ENCODE data around the gene CTNND2.

CTNND2 gene

DNA sequence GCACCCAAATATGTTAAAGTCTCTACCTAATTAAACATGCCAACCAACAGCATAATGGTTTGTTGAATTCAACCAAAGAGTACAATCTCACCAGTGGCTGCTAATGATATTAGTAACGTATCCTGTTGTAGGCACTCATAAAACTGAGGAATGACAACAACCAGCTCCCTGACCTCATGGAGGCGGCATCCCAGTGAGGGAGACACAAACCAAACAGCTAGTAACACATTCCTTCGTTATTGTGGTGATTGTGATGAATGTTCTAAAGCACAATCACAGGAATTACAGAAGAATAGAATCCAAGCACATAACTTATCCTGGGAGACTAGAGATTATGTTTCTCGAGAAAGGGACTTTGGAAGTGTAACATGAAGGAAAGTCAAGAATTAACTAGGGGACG, 224.6 kb downstream of the CTNND2 start:
- 58% methylated on average over 4 of the region's 5 CpGs for WGBS

DNA sequence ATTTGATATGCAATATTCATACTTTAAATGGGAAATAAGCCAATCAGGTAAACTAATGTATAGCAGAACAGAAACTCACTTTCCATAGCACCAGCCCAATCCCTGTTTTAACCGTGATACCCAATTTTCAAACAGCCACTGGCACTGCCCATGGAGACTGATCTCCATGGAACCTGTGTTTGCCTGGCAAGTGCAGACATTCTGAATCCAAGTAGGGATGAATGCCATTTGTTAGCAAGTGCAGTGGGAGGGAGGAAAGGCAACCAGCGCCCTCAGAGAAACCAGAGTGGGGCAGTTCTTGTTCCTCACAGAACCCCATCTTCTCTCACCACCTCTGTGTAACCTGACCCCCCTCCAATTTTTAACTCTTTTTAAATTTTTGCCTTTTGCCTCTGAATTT, 229.1 kb downstream of the CTNND2 start:
- no peak overlapping the region for H2BK15ac ChIP-seq (ENCODE audit: low read depth, poor library complexity, severe bottlenecking)
- H3K79me1 ChIP-seq (replicated peaks; ENCODE audit: low read length, poor library complexity, severe bottlenecking) = no peaks in the 10 kb centered on the region
- peaks cover 8% of the 10 kb centered on the region for H3K9me3 ChIP-seq (ENCODE audit: control insufficient read depth, low read length)
- no peak overlapping the region for H4K8ac ChIP-seq (ENCODE audit: low read length)
- no peak overlapping the region for H3K4ac ChIP-seq (ENCODE audit: low read depth in 1 of 2, low read length in 2 of 2)
- no peak for DNase-seq
- no peak overlapping the region for H2AFZ ChIP-seq (ENCODE audit: low read depth, low read length)
- no peak overlapping the region for H3K4me2 ChIP-seq (ENCODE audit: low read length, poor library complexity, severe bottlenecking)
- no peak overlapping the region for H3K14ac ChIP-seq (ENCODE audit: low read length in 2 of 2)
- WGBS = 63% methylated on average over 2 of the region's 2 CpGs
- H3K9ac ChIP-seq (ENCODE audit: low read length) = no peak overlapping the region
- no peak overlapping the region for H2BK5ac ChIP-seq (ENCODE audit: low read depth, low read length, poor library complexity, severe bottlenecking)
- H3K4me3 ChIP-seq (ENCODE audit: insufficient read depth in 1 of 2, low read depth in 1 of 2, low read length in 2 of 2) = no peak overlapping the region
- no peaks in the 10 kb centered on the region for H3K27me3 ChIP-seq (ENCODE audit: control insufficient read depth in 1 of 2, insufficient read depth in 1 of 2, low read length in 2 of 2)
- H3K23ac ChIP-seq (ENCODE audit: low read length in 2 of 2) = no peak overlapping the region
- no peaks in the 10 kb centered on the region for H3K4me1 ChIP-seq (ENCODE audit: control insufficient read depth, insufficient read depth, low read depth, low read length)
- no peak overlapping the region for H4K91ac ChIP-seq (ENCODE audit: low read length)
- no peaks in the 10 kb centered on the region for H3K36me3 ChIP-seq (ENCODE audit: control insufficient read depth in 1 of 2, insufficient read depth in 2 of 2, low read depth in 1 of 2, low read length in 2 of 2)
- H2BK12ac ChIP-seq (ENCODE audit: low read length in 2 of 2) = no peak overlapping the region
- no peak overlapping the region for H3K18ac ChIP-seq (ENCODE audit: low read depth in 1 of 2, low read length in 2 of 2)
- H2BK120ac ChIP-seq (ENCODE audit: low read depth, low read length) = no peak overlapping the region
- H3K27ac ChIP-seq (ENCODE audit: low read length, poor library complexity, severe bottlenecking) = no peak overlapping the region
- no peak overlapping the region for H2AK5ac ChIP-seq (ENCODE audit: low read length, severe bottlenecking)

More for the DNA sequence above, 224.6 kb downstream of the CTNND2 start:
- Histone ChIP-seq H3K27ac (ENCODE audit: low read length, poor library complexity, severe bottlenecking) (no peak overlapping the region), H3K4me2 (ENCODE audit: low read length, poor library complexity, severe bottlenecking) (no peak overlapping the region), H3K14ac (ENCODE audit: low read length in 2 of 2) (no peak overlapping the region), H2BK12ac (ENCODE audit: low read length in 2 of 2) (no peak overlapping the region), H3K4ac (ENCODE audit: low read depth in 1 of 2, low read length in 2 of 2) (no peak overlapping the region), H3K9me3 (ENCODE audit: control insufficient read depth, low read length) (peaks cover 5% of the 10 kb centered on the region), H2BK120ac (ENCODE audit: low read depth, low read length) (no peak overlapping the region), H2BK5ac (ENCODE audit: low read depth, low read length, poor library complexity, severe bottlenecking) (no peak overlapping the region), H2AFZ (ENCODE audit: low read depth, low read length) (no peak overlapping the region), H2BK15ac (ENCODE audit: low read depth, poor library complexity, severe bottlenecking) (no peak overlapping the region), H3K4me3 (ENCODE audit: insufficient read depth in 1 of 2, low read depth in 1 of 2, low read length in 2 of 2) (no peak overlapping the region), H3K27me3 (ENCODE audit: control insufficient read depth in 1 of 2, insufficient read depth in 1 of 2, low read length in 2 of 2) (no peaks in the 10 kb centered on the region), H2AK5ac (ENCODE audit: low read length, severe bottlenecking) (no peak overlapping the region), H3K4me1 (ENCODE audit: control insufficient read depth, insufficient read depth, low read depth, low read length) (no peaks in the 10 kb centered on the region), H3K23ac (ENCODE audit: low read length in 2 of 2) (no peak overlapping the region), H3K79me1 (replicated peaks; ENCODE audit: low read length, poor library complexity, severe bottlenecking) (no peaks in the 10 kb centered on the region), H3K36me3 (ENCODE audit: control insufficient read depth in 1 of 2, insufficient read depth in 2 of 2, low read depth in 1 of 2, low read length in 2 of 2) (no peaks in the 10 kb centered on the region), H3K18ac (ENCODE audit: low read depth in 1 of 2, low read length in 2 of 2) (no peak overlapping the region), H4K8ac (ENCODE audit: low read length) (no peak overlapping the region), H4K91ac (ENCODE audit: low read length) (no peak overlapping the region), H3K9ac (ENCODE audit: low read length) (no peak overlapping the region)
- no peak for DNase-seq

DNA sequence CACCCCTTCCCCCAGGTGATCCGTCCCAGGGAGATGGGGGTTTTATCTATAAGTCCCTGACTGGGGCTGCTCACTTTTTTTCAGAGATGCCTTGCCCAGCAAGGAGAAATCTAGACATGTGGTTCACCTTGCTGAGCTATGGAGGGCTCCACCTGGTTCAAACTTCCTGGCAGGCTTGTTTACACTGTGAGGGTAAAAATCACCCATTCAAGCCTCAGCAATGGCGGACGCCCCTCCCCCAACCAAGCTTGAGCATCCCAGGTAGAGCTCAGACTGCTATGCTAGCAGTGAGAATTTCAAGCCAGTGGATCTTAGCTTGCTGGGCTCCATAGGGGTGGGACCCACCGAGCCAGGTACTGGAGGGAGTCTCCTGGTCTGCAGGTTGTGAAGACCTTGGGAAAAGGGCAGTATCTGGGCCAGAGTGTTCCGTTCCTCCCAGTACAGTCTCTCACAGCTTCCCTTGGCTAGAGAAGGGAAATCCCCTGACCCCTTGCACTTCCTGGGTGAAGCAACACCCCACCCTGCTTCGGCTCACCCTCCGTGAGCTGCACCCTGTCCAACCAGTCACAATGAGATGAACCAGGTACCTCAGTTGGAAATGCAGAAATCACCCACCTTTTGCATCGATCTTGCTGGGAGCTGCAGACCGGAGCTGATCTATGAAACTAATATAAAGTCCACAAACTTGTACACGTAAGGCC, 231.7 kb downstream of the CTNND2 start:
- Histone ChIP-seq H4K91ac (ENCODE audit: low read length) (no peak overlapping the region), H4K8ac (ENCODE audit: low read length) (no peak overlapping the region), H2AK5ac (ENCODE audit: low read length, severe bottlenecking) (no peak overlapping the region), H2AFZ (ENCODE audit: low read depth, low read length) (no peak overlapping the region), H2BK12ac (ENCODE audit: low read length in 2 of 2) (no peak overlapping the region), H3K14ac (ENCODE audit: low read length in 2 of 2) (no peak overlapping the region), H2BK120ac (ENCODE audit: low read depth, low read length) (no peak overlapping the region), H3K18ac (ENCODE audit: low read depth in 1 of 2, low read length in 2 of 2) (no peak overlapping the region), H3K4me3 (ENCODE audit: insufficient read depth in 1 of 2, low read depth in 1 of 2, low read length in 2 of 2) (no peak overlapping the region), H3K79me1 (replicated peaks; ENCODE audit: low read length, poor library complexity, severe bottlenecking) (no peaks in the 10 kb centered on the region), H3K9ac (ENCODE audit: low read length) (no peak overlapping the region), H3K27ac (ENCODE audit: low read length, poor library complexity, severe bottlenecking) (no peak overlapping the region), H3K4me2 (ENCODE audit: low read length, poor library complexity, severe bottlenecking) (no peak overlapping the region), H3K9me3 (ENCODE audit: control insufficient read depth, low read length) (peaks cover 4% of the 10 kb centered on the region), H3K23ac (ENCODE audit: low read length in 2 of 2) (no peak overlapping the region), H3K4me1 (ENCODE audit: control insufficient read depth, insufficient read depth, low read depth, low read length) (no peaks in the 10 kb centered on the region), H3K36me3 (ENCODE audit: control insufficient read depth in 1 of 2, insufficient read depth in 2 of 2, low read depth in 1 of 2, low read length in 2 of 2) (no peaks in the 10 kb centered on the region), H3K4ac (ENCODE audit: low read depth in 1 of 2, low read length in 2 of 2) (no peak overlapping the region), H3K27me3 (ENCODE audit: control insufficient read depth in 1 of 2, insufficient read depth in 1 of 2, low read length in 2 of 2) (no peaks in the 10 kb centered on the region), H2BK15ac (ENCODE audit: low read depth, poor library complexity, severe bottlenecking) (no peak overlapping the region), H2BK5ac (ENCODE audit: low read depth, low read length, poor library complexity, severe bottlenecking) (no peak overlapping the region)
- 77% methylated on average over 10 of the region's 10 CpGs for WGBS
- DNase-seq = no peak

DNA sequence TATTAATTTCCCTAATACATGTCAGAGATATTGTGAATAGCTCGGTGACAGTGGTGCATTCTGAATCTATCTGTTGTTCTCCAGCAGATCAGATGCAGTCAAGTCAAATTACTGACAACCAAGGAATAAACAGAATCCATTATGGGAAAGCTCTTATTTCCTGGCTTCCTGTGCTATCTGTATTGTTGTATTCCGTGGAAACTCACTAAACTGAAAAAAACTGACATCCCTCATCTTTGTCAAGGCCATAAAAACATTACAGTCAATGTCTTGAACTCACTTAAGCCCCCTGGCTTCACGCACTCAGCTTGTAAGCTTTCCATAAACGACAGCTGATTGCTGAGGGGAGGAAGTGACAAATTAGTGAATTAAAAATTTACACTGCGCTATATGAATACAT, 245.9 kb downstream of the CTNND2 start:
- no peak overlapping the region for H4K8ac ChIP-seq (ENCODE audit: low read length)
- no peak overlapping the region for H3K4me3 ChIP-seq (ENCODE audit: insufficient read depth in 1 of 2, low read depth in 1 of 2, low read length in 2 of 2)
- H3K9me3 ChIP-seq (ENCODE audit: control insufficient read depth, low read length) = no peaks in the 10 kb centered on the region
- no peak overlapping the region for H3K4ac ChIP-seq (ENCODE audit: low read depth in 1 of 2, low read length in 2 of 2)
- H2BK15ac ChIP-seq (ENCODE audit: low read depth, poor library complexity, severe bottlenecking) = no peak overlapping the region
- DNase-seq = no peak
- H2BK120ac ChIP-seq (ENCODE audit: low read depth, low read length) = no peak overlapping the region
- no peak overlapping the region for H2BK12ac ChIP-seq (ENCODE audit: low read length in 2 of 2)
- H2AFZ ChIP-seq (ENCODE audit: low read depth, low read length) = no peak overlapping the region
- no peak overlapping the region for H4K91ac ChIP-seq (ENCODE audit: low read length)
- no peak overlapping the region for H3K27ac ChIP-seq (ENCODE audit: low read length, poor library complexity, severe bottlenecking)
- 25% methylated on average over 4 of the region's 5 CpGs for WGBS
- no peaks in the 10 kb centered on the region for H3K79me1 ChIP-seq (replicated peaks; ENCODE audit: low read length, poor library complexity, severe bottlenecking)
- no peaks in the 10 kb centered on the region for H3K36me3 ChIP-seq (ENCODE audit: control insufficient read depth in 1 of 2, insufficient read depth in 2 of 2, low read depth in 1 of 2, low read length in 2 of 2)
- no peak overlapping the region for H3K4me2 ChIP-seq (ENCODE audit: low read length, poor library complexity, severe bottlenecking)
- H2AK5ac ChIP-seq (ENCODE audit: low read length, severe bottlenecking) = no peak overlapping the region
- H3K23ac ChIP-seq (ENCODE audit: low read length in 2 of 2) = no peak overlapping the region
- H3K27me3 ChIP-seq (ENCODE audit: control insufficient read depth in 1 of 2, insufficient read depth in 1 of 2, low read length in 2 of 2) = no peaks in the 10 kb centered on the region
- H3K18ac ChIP-seq (ENCODE audit: low read depth in 1 of 2, low read length in 2 of 2) = no peak overlapping the region
- no peak overlapping the region for H3K9ac ChIP-seq (ENCODE audit: low read length)
- no peaks in the 10 kb centered on the region for H3K4me1 ChIP-seq (ENCODE audit: control insufficient read depth, insufficient read depth, low read depth, low read length)
- no peak overlapping the region for H3K14ac ChIP-seq (ENCODE audit: low read length in 2 of 2)
- H2BK5ac ChIP-seq (ENCODE audit: low read depth, low read length, poor library complexity, severe bottlenecking) = no peak overlapping the region
